Fibroblast of pulmonary artery (primary cell): Measurements from ENCODE around the gene SHTN1.

ENCODE experiments used
- DNase-seq: peaks from one replicate; pipeline ENCODE4 v3.0.0-alpha.2; 2010; ENCODE audit warnings: low read depth
- H3K4me3 ChIP-seq: replicated peaks from 2 replicates; pipeline ENCODE4 v1.5.1; 2011; ENCODE audit warnings: low read depth, mild to moderate bottlenecking, control low read depth, low read length, moderate library complexity
- TF ChIP-seq, protein P1 (sequence below): IDR thresholded peaks from 2 replicates; pipeline ENCODE4 v1.5.1; 2011; ENCODE audit warnings: mild to moderate bottlenecking, control low read depth, low read length, inconsistent platforms; ENCODE audit errors: missing control alignments

Gene SHTN1

DNA sequence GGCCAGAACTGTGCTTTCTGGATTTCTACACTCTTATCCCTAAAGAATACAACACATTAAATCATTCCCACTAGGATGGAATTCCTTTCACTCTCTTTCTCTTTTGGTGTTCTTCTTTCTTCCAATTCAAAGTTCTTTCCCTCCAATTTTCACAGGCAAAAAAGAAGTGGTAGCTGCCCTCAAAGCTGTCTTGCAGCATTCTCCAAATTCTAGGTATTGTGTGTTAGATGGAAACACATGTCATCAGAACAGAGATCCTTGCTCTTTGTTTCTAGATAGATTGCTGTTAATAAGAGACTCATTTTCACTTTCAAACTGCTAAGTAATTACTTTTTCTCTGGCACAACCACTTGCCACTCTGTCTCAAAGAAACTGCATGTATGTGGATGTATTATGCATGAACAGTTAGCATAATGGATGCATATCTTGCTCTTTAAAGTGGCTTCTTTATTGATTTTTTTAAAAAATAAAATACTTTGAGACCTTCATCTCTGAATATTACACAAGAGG, 31.0 kb downstream of the SHTN1 start:
- peak overlapping the region; percentile 1 for H3K4me3 ChIP-seq
- no peak for DNase-seq
- TF ChIP-seq, protein P1, sequence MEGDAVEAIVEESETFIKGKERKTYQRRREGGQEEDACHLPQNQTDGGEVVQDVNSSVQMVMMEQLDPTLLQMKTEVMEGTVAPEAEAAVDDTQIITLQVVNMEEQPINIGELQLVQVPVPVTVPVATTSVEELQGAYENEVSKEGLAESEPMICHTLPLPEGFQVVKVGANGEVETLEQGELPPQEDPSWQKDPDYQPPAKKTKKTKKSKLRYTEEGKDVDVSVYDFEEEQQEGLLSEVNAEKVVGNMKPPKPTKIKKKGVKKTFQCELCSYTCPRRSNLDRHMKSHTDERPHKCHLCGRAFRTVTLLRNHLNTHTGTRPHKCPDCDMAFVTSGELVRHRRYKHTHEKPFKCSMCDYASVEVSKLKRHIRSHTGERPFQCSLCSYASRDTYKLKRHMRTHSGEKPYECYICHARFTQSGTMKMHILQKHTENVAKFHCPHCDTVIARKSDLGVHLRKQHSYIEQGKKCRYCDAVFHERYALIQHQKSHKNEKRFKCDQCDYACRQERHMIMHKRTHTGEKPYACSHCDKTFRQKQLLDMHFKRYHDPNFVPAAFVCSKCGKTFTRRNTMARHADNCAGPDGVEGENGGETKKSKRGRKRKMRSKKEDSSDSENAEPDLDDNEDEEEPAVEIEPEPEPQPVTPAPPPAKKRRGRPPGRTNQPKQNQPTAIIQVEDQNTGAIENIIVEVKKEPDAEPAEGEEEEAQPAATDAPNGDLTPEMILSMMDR = no peak

DNA sequence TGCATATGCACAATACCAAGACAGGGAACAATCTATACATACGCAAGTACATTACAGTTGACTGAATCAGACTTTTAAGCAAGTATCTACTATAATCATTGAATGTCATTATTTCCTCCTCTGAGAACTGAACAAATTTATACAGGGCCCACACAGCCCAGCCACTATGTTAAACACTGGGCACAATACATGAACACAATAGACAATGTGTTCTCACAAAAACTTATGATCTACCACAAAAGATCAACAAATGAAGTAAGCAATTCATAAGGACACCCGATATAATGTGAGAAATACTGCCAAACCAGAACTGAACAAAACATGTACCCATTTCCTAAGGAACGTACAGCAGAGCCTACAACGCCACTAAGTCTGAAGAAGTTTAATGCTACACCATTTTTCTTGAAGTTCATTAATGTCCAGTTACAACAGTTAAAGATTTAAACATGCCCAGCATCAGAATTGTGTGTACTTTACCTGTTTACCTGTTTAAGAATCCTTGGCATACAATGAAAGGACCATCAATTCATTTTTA, 31.5 kb downstream of the SHTN1 start:
- no peak for DNase-seq
- TF ChIP-seq, protein P1 = no peak
- no peak overlapping the region for H3K4me3 ChIP-seq

DNA sequence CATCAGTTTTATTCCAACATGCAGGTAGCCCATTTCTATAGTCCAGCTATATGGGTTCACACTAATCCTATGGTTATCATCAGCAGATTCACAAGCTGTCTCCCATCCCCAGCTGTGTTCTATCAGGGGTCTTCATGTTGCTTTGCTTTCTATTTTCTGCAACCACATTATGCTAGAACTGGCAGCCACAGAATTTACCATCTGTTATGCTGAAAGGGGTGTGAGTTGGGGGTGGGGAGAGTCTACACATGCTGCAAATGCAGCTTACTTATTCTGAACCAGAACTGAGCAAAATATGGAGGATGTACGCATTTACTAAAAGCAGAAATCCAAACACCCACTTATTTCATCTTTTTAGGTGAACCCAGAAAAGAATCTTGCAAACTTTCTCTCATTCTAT, 32.9 kb downstream of the SHTN1 start:
- DNase-seq = no peak
- TF ChIP-seq, protein P1 = no peak
- H3K4me3 ChIP-seq = no peak overlapping the region

DNA sequence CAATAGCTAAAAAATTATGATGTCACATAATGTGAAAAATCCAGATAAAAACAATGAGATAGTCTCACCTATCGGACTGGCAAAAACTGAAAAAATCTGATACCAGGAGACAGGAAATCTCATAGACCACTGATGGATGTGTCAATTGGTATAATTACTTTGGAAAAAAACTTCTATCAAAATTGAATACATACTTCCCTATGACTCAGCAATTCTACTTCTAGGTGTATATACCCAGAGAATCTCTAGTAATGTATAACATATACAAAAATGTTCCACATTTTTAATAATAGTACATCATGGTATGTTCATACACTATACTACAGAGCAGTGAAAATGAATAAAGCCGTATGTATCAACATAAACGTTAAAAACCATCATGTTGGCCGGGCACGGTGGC, 34.9 kb downstream of the SHTN1 start:
- H3K4me3 ChIP-seq = no peak overlapping the region
- no peak for DNase-seq
- TF ChIP-seq, protein P1 = no peak

DNA sequence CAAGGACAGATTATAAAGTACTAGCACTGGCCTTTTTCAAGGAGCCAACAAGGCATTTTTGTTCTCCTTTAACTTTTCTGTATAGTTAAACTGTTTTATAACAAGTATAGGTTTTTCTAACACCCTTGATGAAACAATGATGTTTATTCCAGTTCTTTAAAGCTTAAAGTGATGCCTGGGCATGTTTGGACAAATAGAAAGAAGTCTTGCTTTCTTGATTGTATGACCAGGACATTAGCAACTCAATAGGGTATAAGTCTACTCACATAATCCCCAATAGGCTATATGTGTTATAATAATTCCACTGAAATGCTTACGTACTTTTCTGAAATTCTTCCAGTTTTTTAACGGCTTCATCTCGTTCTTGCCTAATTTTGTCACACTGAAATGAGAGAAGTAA, 36.7 kb downstream of the SHTN1 start:
- no peak overlapping the region for H3K4me3 ChIP-seq
- DNase-seq = no peak
- TF ChIP-seq, protein P1 = no peak

DNA sequence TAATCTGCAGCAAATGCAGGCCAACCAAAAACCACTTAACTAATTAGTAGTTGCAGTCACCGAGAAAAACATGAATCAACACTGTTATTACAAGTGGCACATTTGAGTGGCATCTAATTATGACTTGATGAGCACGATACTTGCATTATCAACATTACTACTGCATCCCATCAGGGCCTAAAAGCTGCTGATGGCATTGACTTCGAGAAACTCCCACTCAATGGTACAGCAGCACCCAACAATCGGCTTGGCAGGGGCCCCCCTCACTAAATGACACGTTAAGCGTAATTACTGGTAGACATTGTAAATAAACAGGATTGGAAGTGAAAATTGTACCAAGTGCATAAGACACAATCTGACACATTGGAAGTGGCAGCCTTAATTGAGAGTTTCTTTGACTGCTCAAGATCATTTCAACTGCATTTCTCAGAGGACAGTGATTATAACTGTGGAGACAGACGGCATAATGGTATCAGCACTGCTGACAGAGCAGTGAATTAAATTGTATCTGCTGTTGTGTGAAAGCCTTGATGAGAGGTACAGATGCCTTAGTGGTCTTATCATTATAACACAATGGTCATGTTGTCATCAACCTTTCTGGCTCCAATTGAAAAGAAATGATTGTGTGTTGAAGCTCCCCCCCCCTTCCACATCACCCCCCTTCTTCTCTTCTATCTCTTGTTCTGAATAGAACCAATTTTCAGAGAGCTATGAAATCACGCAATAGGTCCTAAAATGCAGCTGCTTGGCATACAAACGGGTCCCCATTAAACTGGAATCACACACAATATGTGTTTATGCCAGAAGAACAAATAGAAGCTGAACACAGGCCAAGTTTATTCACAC, 43.4 kb downstream of the SHTN1 start:
- TF ChIP-seq, protein P1 = no peak
- no peak overlapping the region for H3K4me3 ChIP-seq
- DNase-seq = no peak
